ENCODE results near the gene AKAP13. TPM values are rescaled to one million over a fixed set of nuclear protein-coding genes. Genes with fewer than 3 reads are reported as not detected.

AKAP13 gene
- total and polyA plus RNA-seq, 2 donors (not counting 1 experiment from before 2014, with no cell fraction given) = 73.8 to 358 TPM

GRCh38 chr15:85694091-85694490, 313.7 kb downstream of the AKAP13 start:
- H3K4me2 ChIP-seq (replicated peaks; ENCODE audit: low read depth, low read length, poor library complexity, severe bottlenecking) = peak overlapping the region; percentile 76
- H3K36me3 ChIP-seq (replicated peaks in 1 of 2; ENCODE audit: control extremely low read depth in 1 of 2, control insufficient read depth in 1 of 2, extremely low read depth in 1 of 2, insufficient read depth in 2 of 2, low read length in 1 of 2) = peaks cover 26 to 49% of the 10 kb centered on the region in 2 experiments
- H3K9me3 ChIP-seq (ENCODE audit: control extremely low read depth in 1 of 3, control insufficient read depth in 2 of 3, insufficient read depth in 1 of 3, low read length in 2 of 3) = no peaks in the 10 kb centered on the region
- H3K79me2 ChIP-seq (ENCODE audit: control insufficient read depth, insufficient read depth, low read length) = peaks cover 95% of the 10 kb centered on the region
- H3K4me3 ChIP-seq (ENCODE audit: control extremely low read depth in 1 of 5, extremely low read depth in 1 of 5, insufficient read depth in 1 of 5, low read depth in 2 of 5, low read length in 4 of 5) = no peak overlapping the region
- H3K27ac ChIP-seq (ENCODE audit: low read length in 2 of 2) = peak overlapping the region in 1 of 2 donors; percentile 85
- no peak for DNase-seq
- no peaks in the 10 kb centered on the region for H4K20me1 ChIP-seq (ENCODE audit: control insufficient read depth, insufficient read depth, low read length, poor library complexity, severe bottlenecking)
- POLR2A ChIA-PET = interaction anchor here (5.0 kb wide), 1 partner anchor 10 kb away, joined by 49 read pairs; no protein-coding TSS in a partner anchor
- peaks cover 55% of the 10 kb centered on the region for H3K4me1 Mint-ChIP-seq
- intact Hi-C loops (cut with micrococcal nuclease) = loop anchor here (5.0 kb wide), 1 partner anchor 112 kb away; no protein-coding TSS in a partner anchor
- H3K27me3 ChIP-seq (replicated peaks in 1 of 4; ENCODE audit: control extremely low read depth in 1 of 4, control insufficient read depth in 3 of 4, insufficient read depth in 4 of 4, low read length in 3 of 4) = no peaks in the 10 kb centered on the region
- 92% methylated on average over 3 of the region's 4 CpGs for WGBS (ENCODE audit: insufficient coverage)
- H3K4me3 Mint-ChIP-seq = no peak overlapping the region
- no peaks in the 10 kb centered on the region for H3K27me3 Mint-ChIP-seq
- no peak for ATAC-seq (ENCODE audit: low read depth)
- no peak overlapping the region for H3K9ac ChIP-seq (ENCODE audit: low read length)
- peaks cover 40 to 44% of the 10 kb centered on the region in 2 donors for H3K4me1 ChIP-seq (ENCODE audit: control insufficient read depth in 2 of 2, insufficient read depth in 2 of 2, low read length in 2 of 2)
- peak overlapping the region; percentile 81 for H3K27ac Mint-ChIP-seq
- no peak overlapping the region for H2AFZ ChIP-seq (ENCODE audit: insufficient read depth, low read depth, low read length, poor library complexity, severe bottlenecking)
- CTCF ChIA-PET = no interaction called here
- H3K9me3 Mint-ChIP-seq (ENCODE audit: insufficient read depth) = no peaks in the 10 kb centered on the region
- TF ChIP-seq EZH2 (IDR thresholded peaks at IDR 0.05; ENCODE audit: borderline replicate concordance, insufficient read depth, low read depth, low read length, poor library complexity, severe bottlenecking) = no peak
- TF ChIP-seq, protein P1, sequence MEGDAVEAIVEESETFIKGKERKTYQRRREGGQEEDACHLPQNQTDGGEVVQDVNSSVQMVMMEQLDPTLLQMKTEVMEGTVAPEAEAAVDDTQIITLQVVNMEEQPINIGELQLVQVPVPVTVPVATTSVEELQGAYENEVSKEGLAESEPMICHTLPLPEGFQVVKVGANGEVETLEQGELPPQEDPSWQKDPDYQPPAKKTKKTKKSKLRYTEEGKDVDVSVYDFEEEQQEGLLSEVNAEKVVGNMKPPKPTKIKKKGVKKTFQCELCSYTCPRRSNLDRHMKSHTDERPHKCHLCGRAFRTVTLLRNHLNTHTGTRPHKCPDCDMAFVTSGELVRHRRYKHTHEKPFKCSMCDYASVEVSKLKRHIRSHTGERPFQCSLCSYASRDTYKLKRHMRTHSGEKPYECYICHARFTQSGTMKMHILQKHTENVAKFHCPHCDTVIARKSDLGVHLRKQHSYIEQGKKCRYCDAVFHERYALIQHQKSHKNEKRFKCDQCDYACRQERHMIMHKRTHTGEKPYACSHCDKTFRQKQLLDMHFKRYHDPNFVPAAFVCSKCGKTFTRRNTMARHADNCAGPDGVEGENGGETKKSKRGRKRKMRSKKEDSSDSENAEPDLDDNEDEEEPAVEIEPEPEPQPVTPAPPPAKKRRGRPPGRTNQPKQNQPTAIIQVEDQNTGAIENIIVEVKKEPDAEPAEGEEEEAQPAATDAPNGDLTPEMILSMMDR (IDR thresholded peaks at IDR 0.05) = no peak

GRCh38 chr15:85700767-85701166, 320.4 kb downstream of the AKAP13 start:
- peaks cover 41 to 43% of the 10 kb centered on the region in 2 donors for H3K4me1 ChIP-seq (ENCODE audit: control insufficient read depth in 2 of 2, insufficient read depth in 2 of 2, low read length in 2 of 2)
- no peaks in the 10 kb centered on the region for H3K9me3 ChIP-seq (ENCODE audit: control extremely low read depth in 1 of 3, control insufficient read depth in 2 of 3, insufficient read depth in 1 of 3, low read length in 2 of 3)
- ChIA-PET CTCF (interaction anchor here (1.1 to 1.7 kb wide), 2 partner anchors 8 to 29 kb away, joined by 3 to 4 read pairs; no protein-coding TSS in a partner anchor), POLR2A (interaction anchor here (1.9 kb wide), 1 partner anchor 9 kb away, joined by 5 read pairs; no protein-coding TSS in a partner anchor)
- no peaks in the 10 kb centered on the region for H3K27me3 Mint-ChIP-seq
- peak overlapping the region; percentile 57 for H3K4me3 Mint-ChIP-seq
- no peak overlapping the region for H2AFZ ChIP-seq (ENCODE audit: insufficient read depth, low read depth, low read length, poor library complexity, severe bottlenecking)
- H3K4me1 Mint-ChIP-seq = peaks cover 61% of the 10 kb centered on the region
- peaks cover 14 to 36% of the 10 kb centered on the region in 2 experiments for H3K36me3 ChIP-seq (replicated peaks in 1 of 2; ENCODE audit: control extremely low read depth in 1 of 2, control insufficient read depth in 1 of 2, extremely low read depth in 1 of 2, insufficient read depth in 2 of 2, low read length in 1 of 2)
- H4K20me1 ChIP-seq (ENCODE audit: control insufficient read depth, insufficient read depth, low read length, poor library complexity, severe bottlenecking) = no peaks in the 10 kb centered on the region
- peak overlapping the region; percentile 94 for H3K27ac Mint-ChIP-seq
- H3K27ac ChIP-seq (ENCODE audit: low read length in 2 of 2) = peak overlapping the region; percentile 61 to 86
- peaks cover 96% of the 10 kb centered on the region for H3K79me2 ChIP-seq (ENCODE audit: control insufficient read depth, insufficient read depth, low read length)
- TF ChIP-seq, protein P1 (IDR thresholded peaks at IDR 0.05) = no peak
- ATAC-seq (ENCODE audit: low read depth) = no peak
- no peak overlapping the region for H3K9ac ChIP-seq (ENCODE audit: low read length)
- H3K4me2 ChIP-seq (replicated peaks; ENCODE audit: low read depth, low read length, poor library complexity, severe bottlenecking) = no peak overlapping the region
- no peaks in the 10 kb centered on the region for H3K9me3 Mint-ChIP-seq (ENCODE audit: insufficient read depth)
- WGBS (ENCODE audit: insufficient coverage) = no CpG with 5 or more reads among the region's 3 CpGs
- H3K4me3 ChIP-seq (ENCODE audit: control extremely low read depth in 1 of 5, extremely low read depth in 1 of 5, insufficient read depth in 1 of 5, low read depth in 2 of 5, low read length in 4 of 5) = no peak overlapping the region
- intact Hi-C loops (cut with micrococcal nuclease) = loop anchor here (10.0 kb wide), 1 partner anchor 296 kb away; no protein-coding TSS in a partner anchor
- no peak for DNase-seq
- no peaks in the 10 kb centered on the region for H3K27me3 ChIP-seq (replicated peaks in 1 of 4; ENCODE audit: control extremely low read depth in 1 of 4, control insufficient read depth in 3 of 4, insufficient read depth in 4 of 4, low read length in 3 of 4)

Measured in B cell (primary cell).